Astrocyte (in vitro differentiated cells and primary cell): ENCODE results near the gene CTNND2. TPM values are rescaled to one million over a fixed set of nuclear protein-coding genes. Genes with fewer than 3 reads are reported as not detected.

Experiments
- DNase-seq: peaks from one replicate; pipeline ENCODE4 v3.0.0-alpha.2; 2010; ENCODE audit warnings: low read depth
- FAIRE-seq: peaks from 2 replicates; lab custom pipeline; 2011; peaks lifted over from hg19 to GRCh38; lab: Jason Lieb, UNC
- H2AFZ ChIP-seq: 2 replicates; pipeline ENCODE4 v1.6.0; 2012; ENCODE audit warnings: low read depth, low read length, inconsistent platforms
- H3K27ac ChIP-seq: 2 replicates; pipeline ENCODE4 v1.5.1; 2011; ENCODE audit warnings: low read depth, low read length, inconsistent platforms
- H3K27me3 ChIP-seq: 2 replicates; pipeline ENCODE4 v1.6.0; 2011; ENCODE audit warnings: low read length, inconsistent platforms; ENCODE audit not compliant: insufficient read depth
- H3K36me3 ChIP-seq: 2 replicates; pipeline ENCODE4 v1.5.1; 2011; ENCODE audit warnings: low read length, inconsistent platforms; ENCODE audit not compliant: insufficient read depth
- H3K4me1 ChIP-seq: 2 replicates; pipeline ENCODE4 v1.5.1; 2011; ENCODE audit warnings: low read length, inconsistent platforms; ENCODE audit not compliant: insufficient read depth
- H3K4me2 ChIP-seq: 2 replicates; pipeline ENCODE4 v1.6.0; 2012; ENCODE audit warnings: low read length, inconsistent platforms
- H3K4me3 ChIP-seq: 2 replicates; pipeline ENCODE4 v1.5.1; 2011; ENCODE audit warnings: low read depth, mild to moderate bottlenecking, low read length, inconsistent platforms; ENCODE audit not compliant: insufficient read depth
- H3K79me2 ChIP-seq: 2 replicates; pipeline ENCODE4 v1.6.0; 2012; ENCODE audit warnings: mild to moderate bottlenecking, low read length, inconsistent platforms; ENCODE audit not compliant: insufficient read depth
- H3K9ac ChIP-seq: 2 replicates; pipeline ENCODE4 v1.6.0; 2012; ENCODE audit warnings: mild to moderate bottlenecking, low read length, inconsistent platforms
- H3K9me3 ChIP-seq: 2 replicates; pipeline ENCODE4 v1.5.1; 2012; ENCODE audit warnings: low read depth, mild to moderate bottlenecking, low read length, inconsistent platforms; ENCODE audit not compliant: insufficient read depth
- H4K20me1 ChIP-seq: 2 replicates; pipeline ENCODE4 v1.6.0; 2012; ENCODE audit warnings: low read length, inconsistent platforms; ENCODE audit not compliant: insufficient read depth
- H3K27ac Mint-ChIP-seq: one replicate; pipeline ENCODE4 v1.8.0; 2021; ENCODE audit warnings: mild to moderate bottlenecking, mixed read lengths; ENCODE audit not compliant: unreplicated experiment
- H3K27me3 Mint-ChIP-seq: one replicate; pipeline ENCODE4 v1.8.0; 2021; ENCODE audit warnings: low read depth, mixed read lengths; ENCODE audit not compliant: unreplicated experiment
- H3K36me3 Mint-ChIP-seq: one replicate; pipeline ENCODE4 v1.8.0; 2021; ENCODE audit warnings: low read depth, mixed read lengths; ENCODE audit not compliant: unreplicated experiment
- H3K4me1 Mint-ChIP-seq: one replicate; pipeline ENCODE4 v1.8.0; 2021; ENCODE audit warnings: low read depth, mixed read lengths; ENCODE audit not compliant: unreplicated experiment
- H3K4me3 Mint-ChIP-seq: one replicate; pipeline ENCODE4 v1.8.0; 2021; ENCODE audit warnings: mild to moderate bottlenecking, moderate library complexity, mixed read lengths; ENCODE audit not compliant: unreplicated experiment
- H3K9me3 Mint-ChIP-seq: one replicate; pipeline ENCODE4 v1.8.0; 2021; ENCODE audit warnings: mild to moderate bottlenecking, mixed read lengths; ENCODE audit not compliant: unreplicated experiment
- CTCF ChIP-seq: IDR thresholded peaks from 2 replicates; pipeline ENCODE4 v1.5.1; 2011; ENCODE audit warnings: low read depth, mild to moderate bottlenecking, inconsistent platforms, low read length, moderate library complexity; ENCODE audit not compliant: insufficient read depth
- EZH2 ChIP-seq: IDR thresholded peaks from 2 replicates; pipeline ENCODE4 v1.6.1; 2012; ENCODE audit warnings: mild to moderate bottlenecking, low read length, inconsistent platforms; ENCODE audit not compliant: insufficient read depth
- total RNA-seq: library from RNA; stranded (reverse); gene quantifications from 2 replicates; pipeline ENCODE4 v1.2.1, GENCODE V29; 2021

CTNND2 gene
- total RNA-seq, 1 donor from 2014 or later: 4.5 TPM

GRCh38 chr5:11372191-11372590, 532.1 kb downstream of the CTNND2 start:
- no peaks in the 10 kb centered on the region for H3K4me1 ChIP-seq
- DNase-seq: no peak
- no peaks in the 10 kb centered on the region for H3K27me3 Mint-ChIP-seq
- no peaks in the 10 kb centered on the region for H3K36me3 ChIP-seq
- no peaks in the 10 kb centered on the region for H3K79me2 ChIP-seq
- TF ChIP-seq CTCF (no peak), EZH2 (no peak)
- H4K20me1 ChIP-seq: no peaks in the 10 kb centered on the region
- H2AFZ ChIP-seq: no peak overlapping the region
- FAIRE-seq: no peak
- H3K9me3 Mint-ChIP-seq: no peaks in the 10 kb centered on the region
- H3K9ac ChIP-seq: no peak overlapping the region
- no peaks in the 10 kb centered on the region for H3K4me1 Mint-ChIP-seq
- no peak overlapping the region for H3K27ac Mint-ChIP-seq
- no peaks in the 10 kb centered on the region for H3K9me3 ChIP-seq
- H3K4me2 ChIP-seq: no peak overlapping the region
- no peak overlapping the region for H3K27ac ChIP-seq
- no peaks in the 10 kb centered on the region for H3K27me3 ChIP-seq
- no peaks in the 10 kb centered on the region for H3K36me3 Mint-ChIP-seq
- no peak overlapping the region for H3K4me3 ChIP-seq
- no peak overlapping the region for H3K4me3 Mint-ChIP-seq

GRCh38 chr5:11371021-11371420, 533.2 kb downstream of the CTNND2 start:
- Histone ChIP-seq H2AFZ (no peak overlapping the region), H4K20me1 (no peaks in the 10 kb centered on the region), H3K36me3 (no peaks in the 10 kb centered on the region), H3K9ac (no peak overlapping the region), H3K27me3 (no peaks in the 10 kb centered on the region), H3K4me2 (no peak overlapping the region), H3K4me1 (no peaks in the 10 kb centered on the region), H3K27ac (no peak overlapping the region), H3K79me2 (no peaks in the 10 kb centered on the region), H3K4me3 (no peak overlapping the region), H3K9me3 (no peaks in the 10 kb centered on the region)
- DNase-seq (no peak), FAIRE-seq (no peak)
- TF ChIP-seq CTCF (no peak), EZH2 (no peak)
- H3K27ac Mint-ChIP-seq: no peak overlapping the region
- no peaks in the 10 kb centered on the region for H3K9me3 Mint-ChIP-seq
- H3K27me3 Mint-ChIP-seq: no peaks in the 10 kb centered on the region
- no peak overlapping the region for H3K4me3 Mint-ChIP-seq
- H3K4me1 Mint-ChIP-seq: no peaks in the 10 kb centered on the region
- no peaks in the 10 kb centered on the region for H3K36me3 Mint-ChIP-seq

GRCh38 chr5:11364531-11364930, 539.7 kb downstream of the CTNND2 start:
- DNase-seq (no peak), FAIRE-seq (no peak)
- Histone ChIP-seq H3K79me2 (no peaks in the 10 kb centered on the region), H3K9ac (no peak overlapping the region), H2AFZ (no peak overlapping the region), H3K9me3 (no peaks in the 10 kb centered on the region), H3K4me2 (no peak overlapping the region), H4K20me1 (no peaks in the 10 kb centered on the region), H3K36me3 (no peaks in the 10 kb centered on the region), H3K27me3 (no peaks in the 10 kb centered on the region), H3K27ac (no peak overlapping the region), H3K4me3 (no peak overlapping the region), H3K4me1 (no peaks in the 10 kb centered on the region)
- Mint-ChIP-seq H3K4me3 (no peak overlapping the region), H3K27me3 (no peaks in the 10 kb centered on the region), H3K36me3 (no peaks in the 10 kb centered on the region), H3K27ac (no peak overlapping the region), H3K9me3 (no peaks in the 10 kb centered on the region), H3K4me1 (no peaks in the 10 kb centered on the region)
- no peak for TF ChIP-seq CTCF
- no peak for TF ChIP-seq EZH2
